OCI-LY1 (cell line): ENCODE results near the gene GATA2.

Source experiments
- H2AFZ ChIP-seq: fragments of 200-600 bp; sonication (generic), shearing (Covaris generic); 2 replicates; pipeline ENCODE4 v1.6.0; 2014; ENCODE audit warnings: antibody characterized with exemption, mild to moderate bottlenecking, low read length
- H3F3A ChIP-seq: fragments of 200-600 bp; sonication (generic), shearing (Covaris generic); 2 replicates; pipeline ENCODE4 v1.6.0; 2014; ENCODE audit warnings: mild to moderate bottlenecking, antibody characterized with exemption, low read length, moderate library complexity; ENCODE audit not compliant: insufficient read depth
- H3K27ac ChIP-seq: fragments of 200-600 bp; sonication (generic); 2 replicates; pipeline ENCODE4 v1.5.1; 2014; ENCODE audit warnings: low read length, mixed run types, mild to moderate bottlenecking, low read depth; ENCODE audit not compliant: poor library complexity, severe bottlenecking
- H3K27me3 ChIP-seq: fragments of 200-600 bp; sonication (generic); 2 replicates; pipeline ENCODE4 v1.6.0; 2014; ENCODE audit warnings: antibody characterized with exemption, mild to moderate bottlenecking, low read length, moderate library complexity; ENCODE audit not compliant: insufficient read depth
- H3K36me3 ChIP-seq: fragments of 200-600 bp; sonication (generic); 2 replicates; pipeline ENCODE4 v1.6.1; 2014; ENCODE audit warnings: mild to moderate bottlenecking, antibody characterized with exemption, low read length, moderate library complexity, mixed read lengths; ENCODE audit not compliant: insufficient read depth
- H3K4me1 ChIP-seq: fragments of 200-600 bp; sonication (generic); 2 replicates; pipeline ENCODE4 v1.5.1; 2014; ENCODE audit warnings: mild to moderate bottlenecking, low read length, moderate library complexity; ENCODE audit not compliant: insufficient read depth, severe bottlenecking
- H3K4me2 ChIP-seq: fragments of 200-600 bp; sonication (generic), shearing (Covaris generic); 2 replicates; pipeline ENCODE4 v1.6.1; 2014; ENCODE audit warnings: low read length
- H3K4me3 ChIP-seq: fragments of 200-600 bp; sonication (generic); 2 replicates; pipeline ENCODE4 v1.5.1; 2014; ENCODE audit warnings: low read length, low read depth, mild to moderate bottlenecking, mixed read lengths; ENCODE audit not compliant: poor library complexity, severe bottlenecking
- H3K79me2 ChIP-seq: fragments of 200-600 bp; shearing (Covaris generic); 2 replicates; pipeline ENCODE4 v1.6.1; 2016; ENCODE audit warnings: mixed run types, low read length, mixed read lengths; ENCODE audit not compliant: insufficient read depth
- H3K9ac ChIP-seq: fragments of 200-600 bp; sonication (generic), shearing (Covaris generic); 2 replicates; pipeline ENCODE4 v1.6.1; 2014; ENCODE audit warnings: mild to moderate bottlenecking, low read length, mixed read lengths
- H3K9me2 ChIP-seq: fragments of 200-600 bp; sonication (generic), shearing (Covaris generic); 2 replicates; pipeline ENCODE4 v1.6.1; 2014; ENCODE audit warnings: low read depth, mild to moderate bottlenecking, low read length, mixed read lengths
- H3K9me3 ChIP-seq: fragments of 200-600 bp; shearing (Covaris generic); 2 replicates; pipeline ENCODE4 v1.6.1; 2014; ENCODE audit warnings: low read length, mixed read lengths
- H4K20me1 ChIP-seq: fragments of 200-600 bp; sonication (generic), shearing (Covaris generic); 2 replicates; pipeline ENCODE4 v1.6.0; 2016; ENCODE audit warnings: mild to moderate bottlenecking, low read length; ENCODE audit not compliant: insufficient read depth
- EZH2 ChIP-seq: fragments of 200-600 bp; sonication (generic), shearing (Covaris generic); IDR thresholded peaks from 2 replicates; pipeline ENCODE4 v1.8.0; 2017; ENCODE audit warnings: borderline replicate concordance, mixed run types, mild to moderate bottlenecking, antibody characterized with exemption, low read length, moderate library complexity, mixed read lengths
- TF ChIP-seq, protein P1 (sequence below): fragments of 200-600 bp; sonication (generic), shearing (Covaris generic); IDR thresholded peaks from 2 replicates; pipeline ENCODE4 v1.5.1; 2017; ENCODE audit warnings: mild to moderate bottlenecking, antibody characterized with exemption, low read length, moderate library complexity, mixed read lengths

The GATA2 gene

DNA sequence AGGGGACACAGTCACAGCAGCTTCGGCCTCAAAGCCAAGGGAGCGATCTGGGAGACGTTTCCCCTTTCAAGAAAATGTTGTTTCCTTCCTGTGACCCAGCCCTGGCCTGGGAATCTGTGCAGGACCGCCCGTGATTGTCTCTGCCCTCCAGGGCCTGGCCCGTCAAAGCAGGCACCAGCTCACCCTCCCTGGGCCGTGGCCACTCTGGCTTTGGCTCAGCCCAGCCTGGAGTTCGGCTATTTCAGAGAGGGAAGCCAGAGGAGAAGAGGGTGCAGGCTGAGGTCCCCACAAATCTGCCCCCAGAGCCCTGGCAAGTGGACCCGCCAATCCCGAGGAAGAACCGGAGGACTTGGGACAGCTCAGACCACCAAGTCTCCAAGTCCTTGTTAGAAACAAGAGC is 12.7 kb downstream of the GATA2 start:
- Histone ChIP-seq H2AFZ (no peak overlapping the region), H3K9me3 (no peaks in the 10 kb centered on the region), H3K79me2 (no peaks in the 10 kb centered on the region), H3K27me3 (peaks cover 9% of the 10 kb centered on the region; the same call in 1 of the 2 replicates), H3K4me2 (no peak overlapping the region), H4K20me1 (no peaks in the 10 kb centered on the region), H3K9me2 (no peaks in the 10 kb centered on the region), H3F3A (no peaks in the 10 kb centered on the region), H3K27ac (no peak overlapping the region), H3K36me3 (no peaks in the 10 kb centered on the region), H3K9ac (no peak overlapping the region), H3K4me1 (no peaks in the 10 kb centered on the region), H3K4me3 (no peak overlapping the region)
- TF ChIP-seq, protein P1, sequence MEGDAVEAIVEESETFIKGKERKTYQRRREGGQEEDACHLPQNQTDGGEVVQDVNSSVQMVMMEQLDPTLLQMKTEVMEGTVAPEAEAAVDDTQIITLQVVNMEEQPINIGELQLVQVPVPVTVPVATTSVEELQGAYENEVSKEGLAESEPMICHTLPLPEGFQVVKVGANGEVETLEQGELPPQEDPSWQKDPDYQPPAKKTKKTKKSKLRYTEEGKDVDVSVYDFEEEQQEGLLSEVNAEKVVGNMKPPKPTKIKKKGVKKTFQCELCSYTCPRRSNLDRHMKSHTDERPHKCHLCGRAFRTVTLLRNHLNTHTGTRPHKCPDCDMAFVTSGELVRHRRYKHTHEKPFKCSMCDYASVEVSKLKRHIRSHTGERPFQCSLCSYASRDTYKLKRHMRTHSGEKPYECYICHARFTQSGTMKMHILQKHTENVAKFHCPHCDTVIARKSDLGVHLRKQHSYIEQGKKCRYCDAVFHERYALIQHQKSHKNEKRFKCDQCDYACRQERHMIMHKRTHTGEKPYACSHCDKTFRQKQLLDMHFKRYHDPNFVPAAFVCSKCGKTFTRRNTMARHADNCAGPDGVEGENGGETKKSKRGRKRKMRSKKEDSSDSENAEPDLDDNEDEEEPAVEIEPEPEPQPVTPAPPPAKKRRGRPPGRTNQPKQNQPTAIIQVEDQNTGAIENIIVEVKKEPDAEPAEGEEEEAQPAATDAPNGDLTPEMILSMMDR = no peak
- no peak for TF ChIP-seq EZH2

DNA sequence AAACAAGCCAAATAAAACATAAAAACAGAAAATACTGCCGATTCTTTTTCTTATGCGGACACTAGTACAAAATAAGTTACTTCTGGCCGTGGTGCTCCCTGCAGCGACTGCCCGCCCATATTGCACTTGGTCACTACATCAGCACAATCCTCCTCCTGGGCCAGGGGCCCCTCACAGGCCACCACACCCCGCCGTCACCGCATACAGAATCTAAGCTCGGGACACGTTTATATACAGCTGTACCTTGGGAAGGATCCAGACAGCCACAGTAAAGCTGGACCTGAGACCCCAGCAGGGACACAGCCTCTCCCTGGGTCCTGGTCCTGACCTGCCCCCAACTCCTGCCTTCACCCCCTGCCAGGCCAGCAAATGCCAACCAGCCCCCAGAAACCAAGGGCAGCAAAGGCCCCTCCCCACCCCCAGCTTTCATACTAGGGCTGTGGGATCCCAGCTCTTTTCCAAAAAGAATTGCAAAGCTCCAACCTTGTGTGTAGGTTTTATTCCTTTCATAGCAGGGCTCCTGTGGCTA is 13.4 kb downstream of the GATA2 start:
- no peak overlapping the region for H3K9ac ChIP-seq
- H3K9me3 ChIP-seq = no peaks in the 10 kb centered on the region
- H3K79me2 ChIP-seq = no peaks in the 10 kb centered on the region
- TF ChIP-seq, protein P1 = no peak
- TF ChIP-seq EZH2 = no peak
- peaks cover 9% of the 10 kb centered on the region; the same call in 1 of the 2 replicates for H3K27me3 ChIP-seq
- no peaks in the 10 kb centered on the region for H3K4me1 ChIP-seq
- H3K27ac ChIP-seq = no peak overlapping the region
- no peaks in the 10 kb centered on the region for H3K36me3 ChIP-seq
- H3F3A ChIP-seq = no peaks in the 10 kb centered on the region
- no peak overlapping the region for H3K4me3 ChIP-seq
- no peak overlapping the region for H3K4me2 ChIP-seq
- no peaks in the 10 kb centered on the region for H3K9me2 ChIP-seq
- H4K20me1 ChIP-seq = no peaks in the 10 kb centered on the region
- no peak overlapping the region for H2AFZ ChIP-seq

DNA sequence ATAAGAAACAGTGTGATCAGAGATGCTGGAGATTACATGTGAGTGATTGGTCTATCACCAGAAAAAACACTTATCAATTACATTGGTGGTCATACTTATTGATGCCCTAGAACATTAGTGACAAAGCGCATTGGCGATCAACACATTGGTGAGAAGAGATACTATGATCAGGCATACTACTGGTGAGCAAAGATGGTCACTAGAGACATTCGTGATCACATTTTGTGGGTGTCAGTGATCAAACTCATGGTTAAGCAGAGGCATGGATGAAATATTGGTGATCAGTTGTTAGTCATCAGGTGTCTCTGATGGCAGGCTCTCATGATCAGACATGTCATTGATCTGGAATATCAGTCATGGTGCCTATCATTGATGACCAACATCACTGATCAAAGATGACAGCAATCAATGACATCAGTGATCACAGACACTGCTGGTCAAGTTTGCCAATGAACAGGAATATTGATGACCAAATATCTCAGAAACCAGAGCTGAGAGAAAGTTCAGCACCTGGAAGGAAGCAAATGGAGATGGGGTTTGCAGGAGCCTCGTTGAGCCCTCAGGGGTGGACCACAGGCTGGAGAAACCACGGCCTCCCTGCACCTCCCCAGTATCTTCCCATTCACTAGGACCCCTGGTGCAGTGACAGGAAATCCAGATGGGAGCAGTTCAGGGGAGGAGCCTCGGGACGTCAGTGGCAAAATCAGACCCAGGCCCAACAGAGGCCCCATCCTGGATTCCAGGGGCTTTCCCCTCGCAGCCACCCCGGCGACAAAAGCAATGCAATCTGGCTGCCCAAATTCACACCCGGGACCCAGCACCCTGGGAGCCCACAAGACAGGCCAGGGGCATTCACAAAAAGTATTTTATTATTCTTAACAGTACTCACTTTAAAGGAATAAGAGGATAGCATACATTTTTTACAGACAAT is 14.2 kb downstream of the GATA2 start:
- Histone ChIP-seq H3K79me2 (no peaks in the 10 kb centered on the region), H3K27ac (no peak overlapping the region), H2AFZ (no peak overlapping the region), H4K20me1 (no peaks in the 10 kb centered on the region), H3F3A (no peaks in the 10 kb centered on the region), H3K9ac (no peak overlapping the region), H3K36me3 (no peaks in the 10 kb centered on the region), H3K4me2 (no peak overlapping the region), H3K27me3 (peaks cover 6% of the 10 kb centered on the region; the same call in 1 of the 2 replicates), H3K4me1 (no peaks in the 10 kb centered on the region), H3K9me2 (no peaks in the 10 kb centered on the region), H3K4me3 (no peak overlapping the region), H3K9me3 (no peaks in the 10 kb centered on the region)
- TF ChIP-seq, protein P1 = no peak
- no peak for TF ChIP-seq EZH2
